NAMALWA (cell line): ENCODE measurements around the gene FBXL17.

Source experiments
- DNase-seq: peaks from one replicate; pipeline ENCODE4 v3.0.0-alpha.2; 2015; ENCODE audit warnings: low spot score

The FBXL17 gene

GRCh38 chr5:108149369-108149768, 232.5 kb downstream of the FBXL17 start:
- no peak for DNase-seq

GRCh38 chr5:108148715-108149139, 233.2 kb downstream of the FBXL17 start:
- DNase-seq: peak; percentile 50

GRCh38 chr5:108146222-108146621, 235.7 kb downstream of the FBXL17 start:
- DNase-seq: no peak

GRCh38 chr5:108145351-108145750, 236.5 kb downstream of the FBXL17 start:
- no peak for DNase-seq

GRCh38 chr5:108144332-108144731, 237.6 kb downstream of the FBXL17 start:
- DNase-seq: no peak

- no peak for DNase-seq
These were observed 238.3 kb downstream of the FBXL17 start for GRCh38 chr5:108143581-108143980.

- DNase-seq: no peak
These were observed 240.2 kb downstream of the FBXL17 start for GRCh38 chr5:108141676-108142075.

GRCh38 chr5:108136493-108136892, 245.4 kb downstream of the FBXL17 start:
- no peak for DNase-seq

GRCh38 chr5:108129129-108129528, 252.8 kb downstream of the FBXL17 start:
- DNase-seq: no peak

GRCh38 chr5:108125771-108126511, 256.0 kb downstream of the FBXL17 start:
- DNase-seq: no peak

- no peak for DNase-seq
These were observed 257.3 kb downstream of the FBXL17 start for GRCh38 chr5:108124596-108124995.

GRCh38 chr5:108122702-108123101, 259.2 kb downstream of the FBXL17 start:
- no peak for DNase-seq

- no peak for DNase-seq
These were observed 262.9 kb downstream of the FBXL17 start for GRCh38 chr5:108118813-108119514.

- no peak for DNase-seq
These were observed 266.2 kb downstream of the FBXL17 start for GRCh38 chr5:108115673-108116072.

GRCh38 chr5:108113950-108114349, 267.9 kb downstream of the FBXL17 start:
- DNase-seq: no peak

GRCh38 chr5:108111736-108112135, 270.2 kb downstream of the FBXL17 start:
- DNase-seq: no peak

GRCh38 chr5:108109059-108109458, 272.8 kb downstream of the FBXL17 start:
- no peak for DNase-seq

- no peak for DNase-seq
These were observed 277.4 kb downstream of the FBXL17 start for GRCh38 chr5:108104448-108104847.

- no peak for DNase-seq
These were observed 279.4 kb downstream of the FBXL17 start for GRCh38 chr5:108102463-108102862.

- DNase-seq: no peak
These were observed 280.1 kb downstream of the FBXL17 start for GRCh38 chr5:108101821-108102220.

GRCh38 chr5:108101130-108101529, 280.8 kb downstream of the FBXL17 start:
- DNase-seq: no peak

- DNase-seq: no peak
These were observed 287.1 kb downstream of the FBXL17 start for GRCh38 chr5:108094800-108095199.

- peak; percentile 48 for DNase-seq
These were observed 288.7 kb downstream of the FBXL17 start for GRCh38 chr5:108093186-108093585.

GRCh38 chr5:108090946-108091345, 291.0 kb downstream of the FBXL17 start:
- no peak for DNase-seq
